Stimulated activated naive CD4-positive, alpha-beta T cell (primary cell): ENCODE results near the gene MRM2.
"Not testable (repeated sequence)": the region's sequence is repeated elsewhere in the genome, so short reads cannot be mapped to it uniquely, and the experiment has no call there.

Experiments
- DNase-seq, 6 experiments: peaks; one replicate each; lab custom pipeline; 2025; lab: John Stamatoyannopoulos, UW

MRM2 gene

DNA sequence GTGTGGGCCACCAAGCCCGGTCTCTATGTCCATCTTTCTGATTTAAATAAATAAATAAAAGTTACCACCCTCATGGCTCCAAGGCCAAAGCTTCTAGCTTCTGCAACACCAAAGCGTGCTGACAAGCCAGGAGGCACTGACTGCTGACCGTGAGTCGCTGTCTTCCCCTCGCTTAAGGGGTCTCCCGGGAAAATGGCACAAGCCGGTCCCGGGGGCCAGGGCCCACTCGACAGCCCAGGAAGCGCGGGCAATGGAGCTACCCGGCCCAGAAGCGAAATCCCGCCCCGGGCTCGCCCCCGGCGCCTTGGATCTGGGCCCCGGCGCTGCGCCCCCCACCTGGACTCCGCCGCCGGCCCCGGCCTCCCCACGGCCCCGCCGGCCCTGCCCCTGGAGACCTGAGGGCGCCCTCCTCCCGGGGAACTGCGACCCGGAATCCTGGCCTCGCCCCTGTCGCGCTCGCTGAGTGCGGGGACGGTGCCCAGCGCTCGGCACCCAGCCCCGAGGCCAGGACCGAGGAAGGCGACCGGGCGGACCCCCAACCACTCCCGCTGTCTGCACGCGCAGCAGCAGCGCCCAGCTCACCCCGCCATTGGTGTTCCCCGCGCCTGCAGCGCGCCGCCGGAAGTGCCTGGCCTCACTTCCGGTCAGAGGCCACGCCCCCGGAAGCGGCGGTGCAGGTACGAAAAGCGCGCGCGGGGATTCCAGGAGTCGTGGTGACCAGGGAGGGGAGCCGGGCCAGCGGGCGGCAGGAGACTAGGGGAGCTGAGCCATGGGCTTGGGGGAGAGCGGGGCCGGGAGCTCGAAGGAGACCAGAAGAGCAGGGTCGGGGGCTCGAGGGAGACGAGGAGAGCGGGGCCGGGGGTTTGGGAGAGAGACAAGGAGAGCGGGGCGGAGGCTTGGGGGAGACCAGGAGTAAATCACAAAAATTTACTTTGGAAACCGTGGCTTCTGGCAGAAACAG lies at the start of gene MRM2, which contains the start of gene NUDT1:
Gene MRM2, minus strand, starts transcription at position 626 of the 961 bp plus-strand sequence. Its CDS starts 36 bp downstream, at position 590.
Gene NUDT1, plus strand, starts transcription at position 647 of the 961 bp plus-strand sequence. CDS start 2,349 bp downstream, outside the sequence.
- DNase-seq, result peak in 5 of 6 experiments; percentile 32 to 66 (median 46)

- no peak for DNase-seq
These were observed 48.9 kb upstream of the MRM2 start for GRCh38 chr7:2290877-2291276.

DNA sequence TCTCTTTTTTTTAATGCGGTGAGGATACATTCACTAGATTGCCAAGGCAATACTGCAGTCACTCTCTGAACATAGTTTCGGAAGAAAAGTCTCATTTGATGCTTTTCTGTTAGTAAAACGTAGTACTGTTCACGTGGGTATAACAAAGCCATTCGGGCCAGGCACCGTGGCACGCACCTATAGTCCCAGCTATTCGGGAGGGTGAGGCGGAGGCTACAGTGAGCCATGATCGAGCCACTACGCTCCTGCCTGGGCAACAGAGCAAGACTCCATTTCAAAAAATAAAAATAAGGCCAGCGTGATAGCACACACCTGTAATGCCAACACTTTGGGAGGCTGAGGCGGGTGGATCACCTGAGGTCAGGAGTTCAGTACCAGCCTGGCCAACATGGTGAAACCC lies 47.6 kb upstream of the MRM2 start:
- no peak for DNase-seq

DNA sequence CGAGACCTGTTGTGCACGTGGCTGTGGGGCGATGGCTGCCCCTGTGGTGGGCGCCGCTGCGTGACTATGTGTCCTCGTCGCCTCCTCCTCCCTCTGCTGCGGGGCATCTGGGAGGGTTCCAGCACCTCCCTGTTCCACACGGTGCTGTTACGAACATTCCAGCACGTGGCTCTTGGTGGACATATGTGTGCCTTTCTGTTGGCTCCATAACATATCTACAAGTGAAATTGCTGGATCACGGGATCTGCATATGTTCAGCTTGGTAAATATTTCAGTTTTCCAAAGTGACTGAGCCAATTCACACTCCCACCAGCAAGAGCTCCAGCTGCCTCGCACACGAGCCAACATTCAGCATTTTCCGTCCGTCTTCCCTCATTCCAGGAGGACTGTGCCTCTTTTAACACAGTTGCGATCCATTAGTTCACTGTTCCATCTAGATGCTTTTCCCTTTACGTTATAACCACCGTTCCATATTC lies 47.1 kb upstream of the MRM2 start:
- no peak for DNase-seq

- DNase-seq, result no peak
These were observed 46.5 kb upstream of the MRM2 start for GRCh38 chr7:2288503-2288902.

GRCh38 chr7:2287745-2288144 lies 45.7 kb upstream of the MRM2 start:
- DNase-seq, result no peak

GRCh38 chr7:2283074-2283473 lies 41.1 kb upstream of the MRM2 start:
- DNase-seq, result no peak

- DNase-seq, result no peak
These were observed 40.3 kb upstream of the MRM2 start for GRCh38 chr7:2282185-2282751.

- DNase-seq, result no peak
These were observed 39.5 kb upstream of the MRM2 start for GRCh38 chr7:2281541-2281940.

DNA sequence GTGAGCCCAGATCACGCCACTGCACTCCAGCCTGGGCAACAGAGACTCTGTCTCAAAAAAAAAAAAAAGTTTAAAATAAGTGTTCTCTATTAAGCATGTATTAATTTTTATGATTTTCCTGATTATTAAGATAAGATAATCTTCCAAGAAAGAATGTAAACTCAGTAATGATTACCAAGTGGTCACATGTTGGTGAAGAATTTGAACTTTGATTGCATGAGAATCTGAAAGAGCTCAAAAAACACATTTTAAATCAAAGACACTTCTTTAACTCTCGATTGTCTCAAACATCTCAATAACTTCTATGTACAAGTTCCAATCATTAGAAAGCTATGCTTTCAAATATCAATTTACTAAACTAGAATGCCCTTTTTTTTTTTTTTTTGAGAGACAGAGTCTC lies 38.4 kb upstream of the MRM2 start:
- DNase-seq, result no peak

DNA sequence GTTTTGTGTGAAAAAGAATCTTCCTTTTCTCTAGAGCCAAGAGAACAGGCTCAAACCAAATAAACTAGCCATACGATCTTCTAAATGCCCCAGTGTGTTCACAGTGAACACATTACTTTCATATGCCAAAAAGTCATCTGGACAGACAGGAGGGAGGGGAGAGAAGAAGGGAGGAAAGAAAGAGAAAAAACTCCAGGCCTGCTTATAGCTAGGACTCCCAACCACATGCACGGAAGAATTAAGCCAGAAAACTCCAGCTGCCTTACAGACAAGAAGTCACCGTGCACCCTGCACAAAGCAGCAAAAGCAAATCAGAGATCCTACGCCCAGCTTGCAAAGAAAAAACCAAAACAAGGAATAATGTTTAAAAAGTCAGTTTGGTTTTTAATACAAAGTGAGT lies 37.9 kb upstream of the MRM2 start:
- no peak for DNase-seq

- no peak for DNase-seq
These were observed 36.0 kb upstream of the MRM2 start for GRCh38 chr7:2278026-2278425.

- DNase-seq, result no peak
These were observed 34.1 kb upstream of the MRM2 start for GRCh38 chr7:2276107-2276506.

GRCh38 chr7:2275101-2275500 lies 33.1 kb upstream of the MRM2 start:
- no peak for DNase-seq

DNA sequence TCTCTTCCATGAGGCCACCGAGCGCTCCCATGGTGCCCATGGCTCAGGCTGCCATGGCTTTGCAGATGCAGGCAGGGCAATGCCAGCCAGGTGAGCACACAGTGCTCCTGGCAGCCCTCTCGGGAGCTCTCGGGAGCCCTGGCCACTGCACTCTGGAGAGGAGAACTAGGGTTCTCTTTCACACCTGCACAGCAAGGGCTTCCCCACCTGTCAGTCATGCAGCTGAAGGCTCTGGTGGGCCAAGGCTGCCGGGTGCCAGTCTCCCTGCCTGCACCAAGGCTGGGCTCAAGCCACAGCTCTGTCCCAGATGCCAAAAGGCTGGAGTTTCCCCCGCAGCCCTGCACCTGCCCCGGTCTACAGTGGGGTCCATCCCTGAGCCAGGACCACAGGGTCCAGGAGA lies 32.7 kb upstream of the MRM2 start:
- DNase-seq, result no peak

- DNase-seq, result no peak
These were observed 31.9 kb upstream of the MRM2 start for GRCh38 chr7:2273866-2274265.

GRCh38 chr7:2272031-2272430 lies 30.0 kb upstream of the MRM2 start:
- no peak for DNase-seq

DNA sequence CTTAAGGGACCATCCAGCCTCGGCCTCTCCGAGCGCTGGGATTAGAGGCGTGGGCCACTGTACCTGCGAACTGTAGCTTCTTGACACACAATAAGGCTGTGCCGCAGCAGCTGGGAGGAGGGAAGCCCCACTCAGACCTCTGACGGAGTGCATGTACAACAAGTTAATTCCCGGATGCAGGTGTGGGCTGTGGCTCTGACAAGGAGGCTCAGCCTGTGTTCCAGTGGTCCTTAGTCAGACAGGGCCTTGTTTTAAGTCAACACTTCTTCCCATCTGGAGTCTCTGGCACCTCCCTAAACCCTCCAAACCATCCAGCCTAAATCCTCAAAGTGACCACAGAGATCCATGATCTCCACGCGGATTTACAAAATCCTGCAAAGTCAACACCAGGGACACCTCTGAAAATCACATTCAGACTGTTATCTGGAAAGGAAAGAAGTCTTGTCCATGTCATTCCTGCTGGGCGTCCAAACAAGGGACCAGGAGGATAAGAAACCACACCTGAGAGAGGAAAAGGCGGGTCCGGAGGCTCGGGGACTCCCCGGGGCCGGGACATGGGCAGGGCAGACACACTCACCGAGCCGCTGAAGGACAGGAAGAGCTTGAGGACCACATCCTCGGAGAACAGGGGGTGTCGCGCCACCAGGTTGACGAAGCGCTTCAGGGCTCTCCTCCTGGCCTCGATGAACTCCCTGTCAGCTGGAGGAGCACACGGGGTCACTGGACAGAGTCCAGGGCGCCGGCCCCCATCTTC lies 29.4 kb upstream of the MRM2 start:
- no peak for DNase-seq

DNA sequence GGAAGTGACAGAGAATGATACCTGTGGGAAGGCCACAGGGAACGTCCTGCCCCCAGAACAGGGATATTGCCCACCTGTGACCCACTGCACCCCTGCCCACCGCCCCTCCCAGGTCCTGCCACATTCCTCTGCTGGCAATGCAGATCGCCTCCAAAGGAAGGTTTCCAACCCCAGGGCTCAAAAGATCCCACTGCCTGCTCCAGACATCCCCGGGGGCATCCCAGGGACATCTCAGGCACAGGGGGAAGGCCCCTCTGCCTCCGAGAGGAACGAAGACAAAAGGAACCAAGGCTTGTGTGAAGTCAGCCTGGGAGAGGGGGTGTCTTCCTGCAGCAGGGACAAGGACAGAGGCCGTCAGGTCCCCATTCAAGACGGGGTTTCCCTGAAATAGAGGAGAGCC lies 28.5 kb upstream of the MRM2 start:
- DNase-seq, result no peak

- DNase-seq, result no peak
These were observed 28.0 kb upstream of the MRM2 start for GRCh38 chr7:2269991-2270460.

GRCh38 chr7:2269089-2269990 lies 27.3 kb upstream of the MRM2 start:
- DNase-seq, result not testable (repeated sequence)
